ENCODE measurements around the gene ARVCF. TPM values are rescaled to one million over a fixed set of nuclear protein-coding genes. Genes with fewer than 3 reads are reported as not detected.

The ARVCF gene
- total RNA-seq, 1 donor, result 2.3 TPM

DNA sequence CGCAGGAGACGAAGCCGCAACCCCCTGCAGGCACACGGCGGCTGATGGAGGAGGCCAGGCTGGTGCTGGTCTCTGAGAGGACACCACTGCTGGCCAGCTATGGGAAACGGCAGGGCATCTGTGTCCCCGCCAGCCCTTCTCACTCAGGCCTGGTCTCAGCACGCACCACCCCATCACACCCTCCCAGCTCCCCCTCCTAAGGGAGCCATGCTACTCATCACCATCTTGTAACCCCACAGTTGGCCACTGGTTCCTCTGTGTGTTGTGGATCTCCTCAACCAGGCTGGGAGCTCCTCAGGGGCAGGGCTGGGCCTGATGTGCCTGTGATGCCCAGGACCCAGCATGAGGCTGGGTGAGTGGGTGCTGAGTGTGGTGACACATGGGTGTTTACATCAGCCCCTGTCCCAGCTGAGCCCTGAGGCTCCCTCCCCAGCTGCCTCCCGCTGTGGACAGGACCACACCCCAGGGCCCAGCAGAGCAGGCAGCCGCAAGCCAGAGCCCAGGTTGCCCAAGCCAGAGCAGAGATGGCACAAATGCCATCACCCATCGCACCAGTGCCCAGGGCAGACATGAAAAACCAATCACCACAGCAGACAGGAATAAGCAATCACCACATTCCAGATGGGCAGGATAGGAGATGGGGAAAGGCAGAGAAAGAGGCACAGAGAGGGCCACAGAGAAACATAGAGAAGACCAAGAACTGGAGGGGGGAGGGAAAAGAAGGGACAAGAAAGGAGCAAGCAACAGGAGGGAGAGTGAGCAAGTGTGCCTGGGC lies 8.2 kb downstream of the ARVCF start:
- Histone ChIP-seq H3K4me3 (ENCODE audit: low read length) (no peak overlapping the region), H3K27me3 (ENCODE audit: insufficient read depth, low read length) (no peaks in the 10 kb centered on the region), H3K9me3 (ENCODE audit: low read depth, low read length) (peaks cover 10% of the 10 kb centered on the region), H3K4me1 (ENCODE audit: insufficient read depth, low read length) (no peaks in the 10 kb centered on the region)

DNA sequence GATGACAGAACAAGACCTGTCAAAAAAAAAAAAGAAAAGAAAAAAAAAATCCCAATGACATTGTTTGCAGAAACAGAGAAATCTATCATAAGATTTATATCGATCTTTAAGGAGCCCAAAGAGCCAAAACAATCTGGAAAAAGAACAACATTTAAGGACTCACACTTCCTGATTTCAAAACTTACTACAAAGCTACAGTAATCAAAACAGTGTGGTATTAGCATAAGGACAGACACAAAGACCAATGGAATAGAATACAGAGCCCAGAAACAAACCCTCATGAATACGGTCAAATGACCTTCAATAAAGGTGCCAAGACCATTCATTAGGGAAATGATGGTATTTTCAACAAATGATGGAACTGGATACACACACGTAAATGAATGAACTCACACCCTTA lies 12.2 kb downstream of the ARVCF start:
- Histone ChIP-seq H3K4me1 (ENCODE audit: insufficient read depth, low read length) (no peaks in the 10 kb centered on the region), H3K27me3 (ENCODE audit: insufficient read depth, low read length) (no peaks in the 10 kb centered on the region), H3K9me3 (ENCODE audit: low read depth, low read length) (peaks cover 18% of the 10 kb centered on the region), H3K4me3 (ENCODE audit: low read length) (no peak overlapping the region)

DNA sequence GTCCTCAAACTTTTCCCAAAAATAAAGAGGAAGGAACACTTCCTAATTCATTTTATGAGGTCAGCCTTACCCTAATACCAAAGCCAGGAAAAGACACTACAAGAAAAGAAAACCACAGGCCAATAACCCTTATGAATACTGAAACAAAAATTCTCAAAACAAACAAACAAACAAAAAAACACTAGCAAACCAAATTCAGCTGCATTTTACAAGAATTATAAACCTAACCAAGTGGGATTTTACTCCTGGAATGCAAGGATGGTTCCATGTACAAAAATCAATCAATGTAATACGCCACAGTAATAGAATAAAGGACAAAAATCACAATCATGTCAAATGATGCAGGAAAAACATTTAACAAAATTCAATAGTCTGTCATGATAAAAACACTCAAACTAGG lies 13.3 kb downstream of the ARVCF start:
- Histone ChIP-seq H3K4me1 (ENCODE audit: insufficient read depth, low read length) (no peaks in the 10 kb centered on the region), H3K27me3 (ENCODE audit: insufficient read depth, low read length) (no peaks in the 10 kb centered on the region), H3K9me3 (ENCODE audit: low read depth, low read length) (peaks cover 18% of the 10 kb centered on the region), H3K4me3 (ENCODE audit: low read length) (no peak overlapping the region)

DNA sequence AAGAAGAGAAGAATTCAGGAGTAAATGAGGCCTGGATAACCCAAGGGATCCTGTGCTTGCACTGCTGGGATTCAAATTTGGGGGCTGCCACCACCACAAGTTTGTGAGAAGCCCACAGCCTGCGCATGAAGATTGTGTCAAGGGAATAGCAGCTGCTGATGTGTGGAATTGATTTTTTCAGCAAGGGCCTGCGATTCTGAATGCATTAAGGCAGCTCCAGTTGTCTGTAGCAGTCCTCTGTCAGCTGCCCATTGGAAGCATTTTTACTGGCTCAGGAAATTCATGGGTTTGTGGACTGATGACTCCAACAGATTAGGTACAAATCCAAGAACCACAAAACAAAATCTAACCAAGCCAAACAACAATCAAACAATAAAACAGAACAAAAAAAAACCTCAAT lies 14.0 kb downstream of the ARVCF start:
- Histone ChIP-seq H3K4me1 (ENCODE audit: insufficient read depth, low read length) (no peaks in the 10 kb centered on the region), H3K27me3 (ENCODE audit: insufficient read depth, low read length) (no peaks in the 10 kb centered on the region), H3K9me3 (ENCODE audit: low read depth, low read length) (peaks cover 18% of the 10 kb centered on the region), H3K4me3 (ENCODE audit: low read length) (no peak overlapping the region)

DNA sequence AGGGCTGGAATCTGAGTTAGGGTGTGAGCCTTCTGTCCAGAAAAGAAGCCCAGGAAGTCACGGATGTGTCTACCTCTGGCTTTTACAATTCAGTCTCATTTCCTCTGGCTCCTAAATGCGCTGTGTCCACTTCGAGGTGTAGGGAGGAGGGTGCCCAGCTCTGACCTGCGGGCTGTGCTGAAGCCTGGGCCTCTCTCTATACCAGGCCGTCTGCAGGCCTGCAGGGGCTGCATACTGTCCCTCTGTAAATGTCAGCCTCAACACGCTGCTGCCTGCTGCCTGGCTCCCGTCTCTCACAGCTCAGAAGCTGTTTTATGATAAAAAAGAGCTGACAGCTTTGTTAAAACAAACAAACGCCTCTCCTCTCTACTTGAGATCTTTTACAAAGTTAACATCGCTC lies 14.5 kb downstream of the ARVCF start:
- H3K9me3 ChIP-seq (ENCODE audit: low read depth, low read length), result peaks cover 18% of the 10 kb centered on the region
- no peak overlapping the region for H3K4me3 ChIP-seq (ENCODE audit: low read length)
- H3K4me1 ChIP-seq (ENCODE audit: insufficient read depth, low read length), result no peaks in the 10 kb centered on the region
- H3K27me3 ChIP-seq (ENCODE audit: insufficient read depth, low read length), result no peaks in the 10 kb centered on the region

DNA sequence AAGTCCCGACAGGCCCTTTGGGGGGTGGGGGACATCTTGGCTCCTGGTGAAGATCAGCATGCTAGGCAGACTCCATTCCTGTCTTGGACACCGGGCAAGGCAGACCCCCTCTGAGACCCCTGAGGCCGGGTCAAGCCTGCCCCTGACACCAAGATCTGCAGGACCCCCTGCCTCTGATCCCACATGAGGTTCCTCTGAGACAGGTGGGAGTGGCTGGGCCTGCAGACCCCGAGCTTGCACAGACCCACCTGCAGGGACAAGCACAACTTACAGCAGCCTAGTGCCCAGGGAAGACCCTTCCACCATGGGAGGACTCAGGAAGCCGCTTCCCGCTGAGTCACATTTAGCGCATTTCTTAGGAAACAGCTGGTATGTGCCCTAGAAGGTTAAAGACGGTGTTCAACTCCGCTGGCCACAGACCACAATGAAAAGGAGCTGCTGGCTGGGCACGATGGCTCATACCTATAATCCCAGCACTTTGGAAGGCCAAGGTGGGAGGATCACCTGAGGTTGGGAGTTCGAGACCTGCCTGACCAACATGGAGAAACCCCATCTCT lies 15.5 kb downstream of the ARVCF start:
- Histone ChIP-seq H3K4me3 (ENCODE audit: low read length) (no peak overlapping the region), H3K9me3 (ENCODE audit: low read depth, low read length) (peaks cover 18% of the 10 kb centered on the region), H3K27me3 (ENCODE audit: insufficient read depth, low read length) (no peaks in the 10 kb centered on the region), H3K4me1 (ENCODE audit: insufficient read depth, low read length) (no peaks in the 10 kb centered on the region)

DNA sequence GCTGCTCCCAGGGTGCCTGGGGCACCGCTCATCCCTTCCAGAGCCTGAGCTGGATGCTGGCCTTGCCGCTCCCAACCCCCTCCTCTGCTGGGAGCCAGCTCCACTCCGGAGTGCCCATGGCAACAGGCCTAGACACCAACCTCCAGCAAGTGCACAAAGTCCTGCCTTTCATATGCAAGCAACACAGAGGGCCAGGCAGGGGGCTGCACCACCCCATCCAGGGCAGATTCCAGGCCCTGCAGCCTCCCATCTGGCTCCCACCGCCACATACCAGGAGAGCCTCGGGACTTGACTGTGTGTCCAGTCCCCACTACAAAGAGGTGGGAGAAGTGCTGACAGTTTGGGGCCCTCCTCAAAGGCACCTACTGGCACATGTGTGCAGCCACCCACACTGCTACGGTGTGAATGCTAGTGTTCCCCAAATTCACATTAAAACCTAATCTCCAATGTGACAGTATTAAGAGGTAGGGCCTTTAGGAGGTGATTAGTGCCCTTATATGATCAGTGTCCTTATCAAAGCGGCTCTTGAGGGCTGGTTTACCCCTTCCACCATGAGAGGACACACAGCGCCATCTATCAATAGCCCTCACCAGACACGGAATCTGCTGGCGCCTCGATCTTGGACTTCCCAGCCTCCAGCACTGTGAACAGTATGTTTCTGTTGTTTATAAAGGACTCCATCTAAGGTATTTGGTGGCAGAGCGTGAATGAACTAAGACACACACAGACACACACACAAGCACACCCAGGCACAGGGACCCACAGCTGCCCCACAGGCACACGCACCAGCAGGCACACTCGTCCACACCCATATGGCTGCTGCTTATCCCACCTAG lies 16.2 kb downstream of the ARVCF start:
- Histone ChIP-seq H3K4me3 (ENCODE audit: low read length) (no peak overlapping the region), H3K4me1 (ENCODE audit: insufficient read depth, low read length) (no peaks in the 10 kb centered on the region), H3K27me3 (ENCODE audit: insufficient read depth, low read length) (no peaks in the 10 kb centered on the region), H3K9me3 (ENCODE audit: low read depth, low read length) (peaks cover 18% of the 10 kb centered on the region)

DNA sequence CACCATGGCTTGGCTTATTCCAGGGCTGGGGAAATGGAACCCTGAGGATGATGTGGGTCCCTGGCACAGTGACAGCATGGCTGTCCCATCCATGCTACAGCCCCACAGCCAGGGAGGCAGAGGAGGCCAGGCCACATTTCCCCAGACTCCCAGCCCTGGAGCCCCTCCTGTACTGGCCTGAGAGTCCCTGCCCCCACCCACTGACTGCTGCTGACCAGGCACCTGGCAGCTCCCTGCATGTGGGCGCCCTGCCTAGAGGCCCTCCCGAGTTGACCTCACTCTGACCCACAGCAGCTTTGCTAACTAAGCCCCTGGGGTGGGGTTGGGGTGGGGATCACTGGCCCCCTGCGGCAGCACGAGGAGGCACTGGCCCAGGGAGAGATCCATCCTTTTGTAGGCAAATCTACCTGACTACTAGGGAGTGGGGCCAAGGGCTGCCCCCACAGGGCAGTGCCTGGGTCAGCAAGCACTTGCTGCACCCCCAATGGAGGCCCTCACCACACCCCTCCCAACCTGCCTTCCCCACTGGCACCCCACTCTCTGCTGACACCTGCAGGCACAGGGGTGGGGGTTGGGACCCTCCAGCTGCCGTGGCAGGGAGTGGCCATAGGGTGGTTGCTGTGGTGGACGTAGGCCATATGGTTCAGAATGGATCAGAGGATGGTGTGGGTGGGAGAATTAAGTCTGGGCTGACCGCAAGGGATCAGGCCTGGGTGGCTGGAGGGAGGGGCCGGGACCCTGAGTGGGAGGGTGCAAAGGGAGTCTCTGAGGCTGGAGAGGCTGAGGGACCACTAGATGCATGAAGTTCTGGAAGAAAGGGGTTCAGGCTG lies 17.4 kb downstream of the ARVCF start:
- Histone ChIP-seq H3K4me1 (ENCODE audit: insufficient read depth, low read length) (no peaks in the 10 kb centered on the region), H3K9me3 (ENCODE audit: low read depth, low read length) (peaks cover 13% of the 10 kb centered on the region), H3K4me3 (ENCODE audit: low read length) (no peak overlapping the region), H3K27me3 (ENCODE audit: insufficient read depth, low read length) (no peaks in the 10 kb centered on the region)

DNA sequence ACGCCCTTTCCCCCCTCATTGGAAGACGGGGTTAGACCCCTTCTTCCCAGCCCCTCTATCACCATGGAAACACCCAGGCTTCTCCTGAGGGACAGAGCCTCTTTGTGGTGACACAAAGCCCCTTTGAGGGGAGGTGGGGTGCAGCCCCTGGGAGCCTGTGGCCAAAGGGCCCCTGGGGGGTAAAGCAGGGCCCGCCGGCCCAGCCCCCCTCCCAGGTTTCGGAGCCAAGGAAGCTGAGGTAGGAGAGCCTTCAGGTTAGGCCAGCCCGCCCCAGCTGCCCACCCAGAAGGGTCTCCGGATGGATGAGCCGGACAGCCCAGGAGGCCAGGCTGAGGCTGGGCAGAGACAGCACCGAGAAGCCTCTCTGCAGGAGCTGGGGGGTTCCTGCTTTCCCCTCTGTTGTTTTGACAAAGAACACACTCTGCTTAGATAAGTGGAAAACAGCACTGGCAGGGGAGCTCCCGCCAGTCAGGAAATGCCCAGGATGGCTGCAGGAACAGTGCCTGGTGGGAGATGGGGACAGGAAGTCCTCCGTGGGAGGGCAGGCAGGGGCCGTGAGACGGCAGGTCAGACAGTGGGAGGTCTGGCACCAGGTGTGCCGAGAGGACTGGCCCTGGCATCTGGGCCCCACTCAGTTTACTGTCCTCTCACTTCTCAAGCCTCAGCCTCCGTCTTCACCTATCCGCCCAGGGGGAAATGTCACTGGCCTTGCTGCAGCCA lies 18.2 kb downstream of the ARVCF start:
- Histone ChIP-seq H3K4me1 (ENCODE audit: insufficient read depth, low read length) (no peaks in the 10 kb centered on the region), H3K27me3 (ENCODE audit: insufficient read depth, low read length) (no peaks in the 10 kb centered on the region), H3K4me3 (ENCODE audit: low read length) (no peak overlapping the region), H3K9me3 (ENCODE audit: low read depth, low read length) (peaks cover 7% of the 10 kb centered on the region)

DNA sequence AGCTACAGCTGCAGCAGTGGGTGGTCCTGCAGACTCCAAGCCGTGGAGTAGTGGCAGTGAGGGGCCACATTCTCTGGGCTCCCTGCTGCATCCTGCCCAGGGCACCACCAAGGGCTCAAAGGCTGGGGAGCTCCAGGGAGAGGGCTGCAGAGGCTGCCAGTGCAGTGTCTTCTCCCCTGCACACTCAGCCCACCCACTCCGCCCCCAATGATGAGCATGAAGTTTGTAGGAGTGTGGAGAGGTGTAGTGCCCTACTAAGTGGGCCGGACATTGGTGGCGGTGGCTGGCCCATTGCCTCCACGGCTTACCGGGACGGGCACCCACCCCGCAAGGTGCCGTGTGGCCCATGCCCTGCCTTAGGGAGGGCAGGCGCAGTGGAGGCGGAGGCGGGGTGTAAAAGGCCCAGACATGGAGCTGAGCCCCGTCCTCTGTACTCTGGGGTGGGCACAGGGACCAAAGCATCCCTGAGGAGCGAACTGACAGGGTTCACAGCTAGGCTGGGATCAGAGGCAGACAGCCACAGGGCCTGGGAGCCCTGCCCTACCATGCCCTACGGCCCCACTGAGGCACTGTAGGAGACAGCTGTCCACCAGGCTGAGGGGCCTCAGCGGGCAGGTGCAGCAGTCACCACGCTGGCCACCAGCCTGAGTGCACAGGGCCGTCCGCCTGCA lies 18.9 kb downstream of the ARVCF start:
- Histone ChIP-seq H3K4me3 (ENCODE audit: low read length) (no peak overlapping the region), H3K27me3 (ENCODE audit: insufficient read depth, low read length) (no peaks in the 10 kb centered on the region), H3K9me3 (ENCODE audit: low read depth, low read length) (no peaks in the 10 kb centered on the region), H3K4me1 (ENCODE audit: insufficient read depth, low read length) (no peaks in the 10 kb centered on the region)

DNA sequence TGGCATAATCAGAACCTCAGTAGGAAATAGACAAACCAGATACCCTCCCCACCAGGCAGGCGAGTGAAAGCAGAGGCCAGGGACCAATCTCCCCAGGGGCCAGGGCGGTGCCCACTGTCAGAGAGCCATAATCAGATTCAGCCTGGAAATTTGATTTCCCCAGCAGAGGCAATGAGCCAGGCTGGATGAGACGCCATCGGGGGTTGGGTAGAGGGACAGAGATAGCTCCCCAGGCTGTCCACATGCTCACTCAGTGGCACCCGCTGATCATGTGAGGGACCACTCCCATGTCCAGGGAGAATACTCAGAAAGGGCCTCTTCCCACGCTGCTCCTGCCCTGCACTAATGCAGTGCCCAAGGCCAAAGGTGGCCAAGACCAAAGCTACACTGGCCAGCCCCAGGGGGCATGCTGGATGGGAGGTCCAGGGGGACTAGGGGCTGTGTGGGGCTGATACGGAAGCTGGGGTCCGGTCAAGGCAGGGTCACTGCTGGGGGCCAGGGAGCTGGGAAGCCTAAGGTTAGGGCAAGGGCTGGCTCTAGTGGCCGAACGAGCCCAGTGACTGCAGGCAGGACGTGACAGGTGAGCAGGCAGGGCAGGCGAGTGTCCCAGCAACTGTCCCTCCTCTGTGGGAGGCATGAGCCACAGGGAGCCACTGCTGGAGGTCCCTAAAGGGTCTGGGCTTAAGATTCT lies 19.8 kb downstream of the ARVCF start:
- no peak overlapping the region for H3K4me3 ChIP-seq (ENCODE audit: low read length)
- H3K27me3 ChIP-seq (ENCODE audit: insufficient read depth, low read length), result no peaks in the 10 kb centered on the region
- H3K4me1 ChIP-seq (ENCODE audit: insufficient read depth, low read length), result no peaks in the 10 kb centered on the region
- H3K9me3 ChIP-seq (ENCODE audit: low read depth, low read length), result no peaks in the 10 kb centered on the region

DNA sequence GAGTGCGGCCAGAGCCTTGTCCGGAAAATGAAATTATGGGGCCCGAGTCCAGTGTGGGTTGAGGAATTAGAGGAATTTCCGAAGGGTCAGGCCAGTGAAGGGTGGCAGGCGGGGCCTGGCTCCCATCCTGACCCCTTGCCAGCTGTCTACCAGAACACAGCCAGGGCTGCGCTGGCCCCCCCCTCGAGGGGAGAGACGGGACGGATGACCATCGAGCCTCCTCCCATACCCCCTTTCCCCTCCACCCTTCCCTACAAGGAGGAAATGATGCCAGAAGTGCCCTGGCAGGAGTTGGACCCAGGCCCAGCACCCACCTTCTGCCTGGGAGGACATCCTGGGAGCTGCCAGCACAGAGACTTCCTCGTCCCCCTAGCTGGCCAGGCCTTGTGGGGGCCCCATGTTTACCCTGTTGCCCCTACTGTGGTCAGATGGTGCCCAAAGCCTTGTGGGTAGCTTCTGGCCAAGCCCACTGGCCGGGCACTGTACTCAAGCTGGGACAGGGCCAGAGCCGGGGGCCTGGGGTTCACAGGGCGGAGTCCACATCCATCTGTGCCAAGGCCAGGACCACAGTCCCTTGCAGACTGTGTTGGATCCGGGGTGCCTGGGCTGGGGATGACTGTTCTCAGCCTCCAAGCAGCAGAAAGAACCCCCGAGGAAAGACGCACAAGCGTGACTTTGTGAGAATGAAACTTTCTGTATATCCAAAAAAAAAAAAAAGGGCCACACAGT lies 20.8 kb downstream of the ARVCF start:
- H3K4me1 ChIP-seq (ENCODE audit: insufficient read depth, low read length), result no peaks in the 10 kb centered on the region
- no peaks in the 10 kb centered on the region for H3K27me3 ChIP-seq (ENCODE audit: insufficient read depth, low read length)

More for the DNA sequence above, 20.8 kb downstream of the ARVCF start:
- no peaks in the 10 kb centered on the region for H3K9me3 ChIP-seq (ENCODE audit: low read depth, low read length)
- no peak overlapping the region for H3K4me3 ChIP-seq (ENCODE audit: low read length)
